ENCODE results near the gene PDGFD.
"Not testable (repeated sequence)": the region's sequence is repeated elsewhere in the genome, so short reads cannot be mapped to it uniquely, and the experiment has no call there.

PDGFD gene

GRCh38 chr11:104054911-104055529, 108.9 kb downstream of the PDGFD start:
- DNase-seq (ENCODE audit: low spot score): no peak

GRCh38 chr11:104053743-104054478, 110.0 kb downstream of the PDGFD start:
- DNase-seq (ENCODE audit: low spot score): no peak

DNA sequence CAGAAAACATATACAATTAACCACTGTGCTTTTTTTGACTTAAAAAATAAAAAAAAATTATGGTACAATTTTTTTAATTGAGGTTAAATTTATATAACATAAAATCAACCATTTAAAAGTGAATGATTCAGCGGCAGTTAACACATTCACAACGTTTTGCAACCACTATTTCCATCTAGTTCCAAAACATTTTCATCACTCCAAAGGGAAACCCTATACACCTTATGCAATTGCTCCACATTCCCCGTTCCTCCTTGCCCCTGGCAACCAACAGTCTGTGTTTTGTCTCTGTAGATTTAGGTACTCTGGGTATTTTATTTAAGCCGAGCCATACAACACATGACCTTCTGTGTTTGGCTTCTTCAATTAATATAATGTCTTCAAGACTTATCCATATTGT, 112.2 kb downstream of the PDGFD start:
- DNase-seq (ENCODE audit: low spot score): no peak

GRCh38 chr11:104049116-104049515, 114.8 kb downstream of the PDGFD start:
- DNase-seq (ENCODE audit: low spot score): no peak

DNA sequence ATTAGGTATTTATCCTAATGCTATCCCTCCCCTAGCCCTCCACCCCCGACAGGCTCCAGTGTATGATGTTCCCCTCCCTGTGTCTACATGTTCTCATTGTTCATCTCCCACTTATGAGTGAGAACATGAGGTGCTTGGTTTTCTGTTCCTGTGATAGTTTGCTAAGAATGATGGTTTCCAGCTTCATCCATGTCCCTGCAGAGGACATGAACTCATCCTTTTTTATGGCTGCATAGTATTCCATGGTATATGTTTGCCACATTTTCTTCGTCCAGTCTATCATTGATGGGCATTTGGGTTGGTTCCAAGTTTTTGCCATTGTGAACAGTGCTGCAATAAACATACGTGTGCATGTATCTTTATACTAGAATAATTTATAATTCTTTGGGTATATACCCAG, 117.1 kb downstream of the PDGFD start:
- not testable (repeated sequence) for DNase-seq (ENCODE audit: low spot score)

DNA sequence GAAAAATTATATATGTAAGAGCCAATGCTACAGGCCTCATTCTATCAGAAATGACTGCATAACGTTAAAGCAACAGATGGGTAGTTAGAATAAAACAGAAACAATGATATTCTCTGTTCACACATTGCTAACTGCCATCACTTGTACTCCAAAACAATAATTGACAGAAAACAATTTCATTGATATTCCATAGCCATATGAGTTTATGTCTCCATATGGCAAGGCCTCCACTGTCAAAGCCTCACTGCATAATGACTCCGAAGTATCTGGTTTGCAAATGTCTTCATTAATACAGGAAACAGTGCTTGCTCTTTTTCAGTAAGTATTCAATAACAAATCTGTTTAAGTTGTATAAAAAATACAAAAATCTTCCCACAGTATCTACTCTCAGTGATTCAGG, 117.6 kb downstream of the PDGFD start:
- DNase-seq (ENCODE audit: low spot score): no peak

DNA sequence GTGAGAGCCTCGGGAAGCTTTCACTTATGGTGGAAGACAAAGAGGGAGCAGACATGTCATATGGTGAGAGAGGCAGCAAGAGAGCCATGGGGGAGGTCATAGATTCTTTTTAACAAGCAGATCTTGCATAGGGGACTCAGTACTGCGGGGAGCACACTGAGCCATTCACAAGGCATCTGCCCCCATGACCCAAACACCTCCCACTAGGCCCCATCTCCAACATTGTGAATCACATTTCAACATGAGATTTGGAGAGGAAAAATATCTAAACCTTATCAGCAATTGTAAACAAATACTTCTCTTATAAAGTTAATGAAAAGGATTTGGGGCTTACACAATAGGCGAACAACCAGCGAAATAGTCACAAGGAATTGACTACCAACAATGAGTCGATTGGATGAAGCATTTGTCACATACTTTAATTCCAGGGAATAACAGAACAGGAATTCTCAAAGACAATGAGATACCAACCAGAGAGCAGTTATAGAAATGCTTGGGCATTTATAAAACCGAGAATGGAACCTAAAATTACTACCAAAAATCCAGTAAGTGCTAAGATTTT, 120.2 kb downstream of the PDGFD start:
- DNase-seq (ENCODE audit: low spot score): no peak

- DNase-seq (ENCODE audit: low spot score): no peak
Measured at GRCh38 chr11:104043142-104043541, 120.8 kb downstream of the PDGFD start.

DNA sequence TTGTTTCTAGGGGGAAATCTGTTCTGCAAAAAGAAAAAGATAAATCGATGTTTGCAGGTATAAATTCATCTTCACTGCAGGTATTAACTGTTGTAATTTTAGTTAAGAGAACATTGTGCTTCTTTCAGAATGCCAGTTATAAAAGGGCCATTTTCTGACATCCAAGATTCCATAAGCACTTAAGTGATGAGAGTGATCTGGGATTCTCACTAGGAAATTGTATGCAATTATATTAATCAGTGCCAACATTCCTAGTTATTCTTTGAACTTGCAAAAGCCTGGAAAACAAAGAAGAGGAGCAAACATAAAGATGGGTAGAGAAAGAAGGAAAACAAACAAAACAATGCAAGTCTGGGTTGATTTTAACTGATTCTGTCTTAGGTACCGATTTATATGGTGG, 122.2 kb downstream of the PDGFD start:
- no peak for DNase-seq (ENCODE audit: low spot score)

DNA sequence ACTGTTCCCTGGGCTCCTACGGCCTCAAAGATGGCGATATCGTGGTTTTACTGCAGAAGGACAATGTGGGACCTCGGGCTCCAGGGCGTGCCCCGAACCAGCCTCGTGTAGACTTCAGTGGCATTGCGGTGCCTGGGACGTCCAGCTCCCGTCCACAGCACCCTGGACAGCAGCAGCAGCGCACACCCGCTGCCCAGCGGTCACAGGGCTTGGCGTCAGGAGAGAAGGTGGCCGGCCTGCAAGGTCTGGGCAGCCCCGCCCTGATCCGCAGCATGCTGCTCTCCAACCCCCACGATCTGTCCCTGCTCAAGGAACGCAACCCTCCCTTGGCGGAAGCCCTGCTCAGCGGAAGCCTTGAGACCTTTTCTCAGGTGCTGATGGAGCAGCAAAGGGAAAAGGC, 127.0 kb downstream of the PDGFD start:
- no peak for DNase-seq (ENCODE audit: low spot score)

- DNase-seq (ENCODE audit: low spot score): no peak
Measured at GRCh38 chr11:104036588-104036987, 127.4 kb downstream of the PDGFD start, which contains the start of gene DDI1. DDI1 (plus strand) TSS chr11:104036640; CDS start chr11:104036823, 183 bp downstream.

DNA sequence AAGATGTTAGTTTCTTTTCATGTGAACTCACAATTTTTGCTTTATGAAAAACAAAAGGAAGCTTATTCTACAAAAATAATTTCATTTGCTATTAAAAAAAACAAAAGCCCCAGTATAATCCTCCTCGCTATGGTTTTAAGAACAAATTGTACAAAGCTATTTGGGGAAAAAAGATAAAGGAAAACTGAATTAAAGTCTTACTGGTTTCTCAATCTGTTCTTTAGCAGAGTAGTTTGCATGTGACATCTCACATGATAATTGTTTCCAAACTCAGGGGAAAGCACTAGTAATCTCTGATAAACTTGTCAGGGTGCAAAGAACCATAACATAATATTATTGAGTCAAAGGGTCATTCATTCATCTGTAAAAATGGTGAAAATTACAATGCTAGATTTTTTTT, 130.4 kb downstream of the PDGFD start:
- no peak for DNase-seq (ENCODE audit: low spot score)

- no peak for DNase-seq (ENCODE audit: low spot score)
Measured at GRCh38 chr11:104033134-104033533, 130.8 kb downstream of the PDGFD start.

- DNase-seq (ENCODE audit: low spot score): no peak
Measured at GRCh38 chr11:104028476-104029263, 135.3 kb downstream of the PDGFD start.

DNA sequence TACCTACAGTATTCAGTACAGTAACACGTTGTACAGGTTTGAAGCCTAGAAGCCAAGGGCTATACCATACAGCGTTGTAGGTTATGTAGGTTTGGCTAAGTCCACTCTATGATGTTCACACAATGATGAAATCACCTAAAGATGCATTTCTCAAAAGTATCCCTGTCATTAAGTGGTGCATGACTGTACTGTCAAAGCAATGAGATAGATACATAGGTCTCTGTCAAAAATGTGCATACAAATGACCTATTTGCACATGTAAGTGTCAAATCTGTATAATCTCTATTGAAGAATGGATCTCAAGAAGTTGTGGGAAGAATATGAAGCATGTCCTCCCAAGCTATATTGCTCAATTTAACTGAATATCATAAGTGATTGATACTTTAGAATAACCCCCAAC, 139.4 kb downstream of the PDGFD start:
- no peak for DNase-seq (ENCODE audit: low spot score)

DNA sequence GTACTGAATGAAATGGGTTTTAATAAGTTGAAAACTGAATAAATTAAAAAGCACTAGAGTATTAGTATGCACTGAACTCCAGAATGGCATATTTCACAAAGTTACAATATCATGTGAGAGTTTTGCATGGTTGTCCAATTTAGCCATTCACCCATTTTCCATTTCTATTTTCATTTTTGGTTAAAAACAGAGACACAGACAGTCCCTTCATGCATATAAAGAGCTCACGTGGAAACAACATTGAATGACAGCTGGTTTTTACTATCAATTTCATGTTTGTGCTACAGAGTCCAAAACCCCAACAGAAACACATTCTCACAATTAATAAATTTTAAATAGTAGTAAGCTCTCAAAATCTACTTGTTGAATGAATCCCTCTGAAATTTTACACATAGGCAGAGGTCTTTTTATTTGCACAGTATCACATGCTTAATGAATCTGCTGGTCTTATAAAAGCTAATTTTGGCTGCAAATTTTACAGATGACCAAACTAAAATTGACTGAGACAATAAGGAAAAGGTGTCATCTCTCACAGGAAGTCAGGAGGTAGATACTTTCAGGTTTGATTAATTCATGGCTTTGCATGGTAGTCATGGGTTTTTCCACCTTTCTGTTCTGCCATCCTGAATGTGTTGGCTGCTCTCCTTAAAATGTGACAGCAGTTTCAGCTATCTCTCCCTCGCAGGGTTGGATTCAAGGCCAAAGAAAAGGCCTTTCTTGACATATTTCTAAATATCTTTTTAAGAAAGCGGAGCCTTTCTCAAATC, 148.1 kb downstream of the PDGFD start:
- DNase-seq (ENCODE audit: low spot score): no peak

- DNase-seq (ENCODE audit: low spot score): no peak
Measured at GRCh38 chr11:104011044-104011443, 152.9 kb downstream of the PDGFD start.

DNA sequence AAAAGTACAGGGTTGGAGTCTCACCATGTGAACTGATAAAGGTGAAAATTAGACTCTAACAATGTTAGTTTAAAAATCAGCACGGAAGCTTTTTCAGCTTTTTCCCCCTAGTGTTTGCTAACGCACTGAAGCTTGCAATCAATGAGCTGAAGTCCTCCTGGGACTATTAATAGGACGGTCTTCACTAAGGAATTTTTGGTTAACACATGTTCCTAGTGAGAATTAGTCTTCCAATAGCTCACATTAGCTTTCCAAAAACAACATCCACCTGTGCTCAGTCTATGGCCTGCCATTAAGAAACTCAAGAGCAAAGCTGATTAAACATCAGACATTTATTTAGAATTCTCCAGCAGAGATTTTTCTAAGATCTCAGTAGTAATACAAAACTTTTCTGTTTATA, 154.2 kb downstream of the PDGFD start:
- no peak for DNase-seq (ENCODE audit: low spot score)

GRCh38 chr11:104005234-104005855, 158.6 kb downstream of the PDGFD start:
- no peak for DNase-seq (ENCODE audit: low spot score)

DNA sequence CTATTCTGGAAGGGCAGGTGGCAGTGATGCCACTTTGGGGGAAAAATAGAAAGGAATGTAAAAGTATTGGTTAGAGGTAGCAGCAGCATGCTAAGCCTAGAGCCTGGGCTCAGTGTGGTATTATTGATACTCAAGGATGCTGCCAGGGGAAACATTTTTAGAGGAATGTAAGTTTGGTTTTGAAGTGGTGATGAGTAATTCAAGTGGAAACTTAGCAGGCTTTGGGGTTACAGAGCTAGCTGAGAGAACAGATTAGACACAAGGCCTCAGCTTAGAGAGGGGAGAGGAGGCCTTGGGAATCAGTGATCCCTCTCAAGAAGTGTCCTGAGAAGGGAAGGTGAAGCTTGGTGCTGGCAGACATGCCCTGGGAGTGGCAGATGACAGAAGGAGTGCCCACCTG, 160.5 kb downstream of the PDGFD start:
- DNase-seq (ENCODE audit: low spot score): no peak

- no peak for DNase-seq (ENCODE audit: low spot score)
Measured at GRCh38 chr11:104001561-104002056, 162.3 kb downstream of the PDGFD start.

Measured in Ammon's horn (tissue), 1 donor.